Measurements from ENCODE around the gene PSEN1.

- TF ChIP-seq CTCF (IDR thresholded peaks at IDR 0.05) (peak in 1 of 6 experiments; percentile 8), POLR2A (IDR thresholded peaks at IDR 0.05) (no peak)
Measured at GRCh38 chr14:73231981-73232851, 95.9 kb downstream of the PSEN1 start.
